ENCODE data around the gene HMCES.

The HMCES gene

GRCh38 chr3:129278439-129278965, at the start of gene HMCES:
TSS of gene HMCES (plus strand) at chr3:129278870. CDS start at chr3:129279733, 863 bp downstream.
- peak; percentile 38 for DNase-seq

GRCh38 chr3:129228891-129229585, 49.6 kb upstream of the HMCES start:
- no peak for DNase-seq

- no peak for DNase-seq
Measured at GRCh38 chr3:129230311-129231019, 48.2 kb upstream of the HMCES start.

GRCh38 chr3:129231331-129232119, 47.1 kb upstream of the HMCES start:
- no peak for DNase-seq

GRCh38 chr3:129233538-129233937, 45.1 kb upstream of the HMCES start:
- no peak for DNase-seq

- DNase-seq: no peak
Measured at GRCh38 chr3:129234441-129234840, 44.2 kb upstream of the HMCES start.

GRCh38 chr3:129235344-129235917, 43.2 kb upstream of the HMCES start:
- no peak for DNase-seq

- DNase-seq: no peak
Measured at GRCh38 chr3:129238945-129239705, 39.5 kb upstream of the HMCES start.

GRCh38 chr3:129239991-129240390, 38.7 kb upstream of the HMCES start:
- DNase-seq: no peak

- no peak for DNase-seq
Measured at GRCh38 chr3:129240436-129240835, 38.2 kb upstream of the HMCES start.

GRCh38 chr3:129245141-129245540, 33.5 kb upstream of the HMCES start:
- no peak for DNase-seq

- DNase-seq: peak; percentile 59
Measured at GRCh38 chr3:129245641-129246306, 32.9 kb upstream of the HMCES start.

GRCh38 chr3:129246636-129247035, 32.0 kb upstream of the HMCES start:
- DNase-seq: no peak

- no peak for DNase-seq
Measured at GRCh38 chr3:129248286-129248979, 30.2 kb upstream of the HMCES start.

GRCh38 chr3:129249284-129250065, 29.2 kb upstream of the HMCES start, which contains the start of gene COPG1:
TSS of gene COPG1 (plus strand) at chr3:129249606. CDS start at chr3:129249710, 104 bp downstream.
- peak; percentile 40 for DNase-seq

GRCh38 chr3:129252748-129253147, 25.9 kb upstream of the HMCES start:
- no peak for DNase-seq

GRCh38 chr3:129254536-129255230, 24.0 kb upstream of the HMCES start:
- no peak for DNase-seq

GRCh38 chr3:129256270-129256669, 22.4 kb upstream of the HMCES start:
- DNase-seq: no peak

- no peak for DNase-seq
Measured at GRCh38 chr3:129257609-129258008, 21.1 kb upstream of the HMCES start.

All from NCI-H2029 treated with DMSO at 0.1 percent for 48 hours (cell line).